IgD-negative memory B cell (primary cell): Measurements from ENCODE around the gene CDC42SE2. TPM values are rescaled to one million over a fixed set of nuclear protein-coding genes. Genes with fewer than 3 reads are reported as not detected.

Experiments used
- H3K27ac Mint-ChIP-seq, 3 donors: one replicate each; pipeline ENCODE4 v1.8.0; 2020 to 2022; ENCODE audit warnings: mild to moderate bottlenecking in 3 of 3, mixed read lengths in 3 of 3, moderate library complexity in 1 of 3
- H3K27me3 Mint-ChIP-seq: one replicate; pipeline ENCODE4 v1.8.0; 2021; ENCODE audit warnings: mixed read lengths
- H3K36me3 Mint-ChIP-seq: one replicate; pipeline ENCODE4 v1.8.0; 2020; ENCODE audit warnings: mild to moderate bottlenecking, mixed read lengths
- H3K4me1 Mint-ChIP-seq, 3 donors: one replicate each; pipeline ENCODE4 v1.8.0; 2020 to 2022; ENCODE audit warnings: mixed read lengths in 3 of 3, mild to moderate bottlenecking in 1 of 3
- H3K4me3 Mint-ChIP-seq, 4 donors: one replicate each; pipeline ENCODE4 v1.8.0; 2020 to 2022; ENCODE audit warnings: mild to moderate bottlenecking in 4 of 4, mixed read lengths in 4 of 4, moderate library complexity in 3 of 4
- H3K9me3 Mint-ChIP-seq, 3 donors: one replicate each; pipeline ENCODE4 v1.8.0; 2020 to 2021; ENCODE audit warnings: mixed read lengths in 3 of 3, mild to moderate bottlenecking in 1 of 3
- polyA plus RNA-seq: library from polyadenylated mRNA; unstranded; fragments of 300-500 nt; fragmentation: Illumina TruSeq; gene quantifications from one replicate; pipeline ENCODE4 v1.2.3, GENCODE V29; 2021

Gene CDC42SE2
- polyA plus RNA-seq, 1 donor from 2014 or later: 248 TPM

DNA sequence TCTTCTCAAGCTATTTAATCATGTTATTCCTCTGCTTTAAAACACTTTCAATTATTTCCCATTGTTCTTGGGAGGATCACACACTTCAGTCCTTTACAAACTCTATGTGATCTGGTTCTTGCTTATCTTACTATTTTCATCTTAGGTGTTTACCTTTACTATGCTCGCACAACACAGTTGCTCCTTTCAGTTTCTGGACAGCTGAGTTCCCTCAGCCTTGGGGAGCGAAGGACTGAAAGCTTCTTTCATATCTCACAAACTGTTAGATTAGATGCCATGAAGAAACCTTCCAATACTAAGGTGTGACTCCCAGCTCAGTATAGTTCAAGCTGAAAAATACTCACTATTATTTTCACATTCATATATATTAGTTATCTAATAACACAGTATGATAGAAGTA lies 117.9 kb downstream of the CDC42SE2 start:
- Mint-ChIP-seq H3K27ac (peak overlapping the region; percentile 98 to 99 (median 99)), H3K9me3 (peaks cover 0 to 2% (median under 1%) of the 10 kb centered on the region in 3 donors), H3K4me1 (peaks cover 36 to 65% (median 49%) of the 10 kb centered on the region in 3 donors), H3K4me3 (peak overlapping the region; percentile 25 to 85 (median 65)), H3K36me3 (peaks cover 5% of the 10 kb centered on the region), H3K27me3 (no peaks in the 10 kb centered on the region)

DNA sequence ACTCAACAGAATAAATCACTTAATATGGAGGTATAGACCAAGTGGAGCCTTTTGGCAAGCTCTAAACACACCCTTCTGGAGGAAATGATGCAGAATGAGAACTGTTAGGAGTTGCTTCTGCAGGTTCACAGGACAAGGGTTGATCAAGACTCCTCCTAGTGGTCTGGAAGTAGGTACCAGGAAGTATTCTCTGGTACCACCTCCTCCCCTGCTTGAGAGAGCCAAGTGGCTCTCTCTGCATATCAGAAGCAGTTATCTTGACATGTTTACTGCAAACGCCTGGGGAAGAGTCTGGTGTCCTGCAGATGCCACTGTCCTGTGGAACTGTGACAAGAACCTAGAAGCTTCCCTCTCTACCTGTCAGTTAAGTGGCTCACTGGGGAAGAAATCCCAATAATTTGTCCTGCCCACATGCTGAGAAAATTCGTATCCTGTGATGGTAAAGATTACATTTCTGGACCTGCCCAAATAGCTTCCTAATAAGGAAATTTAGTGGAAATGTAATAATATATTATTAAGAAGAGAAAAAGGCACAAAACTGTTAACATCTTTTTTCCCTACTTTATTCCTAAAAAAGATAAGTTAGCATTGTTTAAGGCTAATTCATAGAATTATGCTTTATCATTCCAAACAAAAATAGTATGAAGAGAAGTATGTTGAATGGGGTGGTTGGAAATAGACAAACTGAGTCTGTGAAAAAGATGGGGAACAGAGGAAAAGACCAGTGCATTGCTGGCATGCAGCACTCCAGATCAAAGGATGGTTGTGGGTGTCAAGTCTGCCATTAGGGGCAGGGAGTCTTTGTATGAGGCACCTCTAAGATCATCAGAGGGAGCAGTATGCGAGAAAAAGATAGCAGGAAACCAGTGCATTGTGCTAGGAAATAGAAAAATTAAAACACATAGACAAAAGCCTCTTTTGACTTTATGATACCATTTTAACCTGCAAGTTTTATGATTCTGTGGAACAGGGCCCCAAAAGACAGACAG lies 118.8 kb downstream of the CDC42SE2 start:
- Mint-ChIP-seq H3K4me3 (peak overlapping the region; percentile 58 to 85 (median 82)), H3K27ac (peak overlapping the region; percentile 98 to 99 (median 99)), H3K27me3 (no peaks in the 10 kb centered on the region), H3K9me3 (peaks cover 0 to 2% (median 0%) of the 10 kb centered on the region in 3 donors), H3K4me1 (peaks cover 33 to 60% (median 45%) of the 10 kb centered on the region in 3 donors), H3K36me3 (peaks cover 5% of the 10 kb centered on the region)

DNA sequence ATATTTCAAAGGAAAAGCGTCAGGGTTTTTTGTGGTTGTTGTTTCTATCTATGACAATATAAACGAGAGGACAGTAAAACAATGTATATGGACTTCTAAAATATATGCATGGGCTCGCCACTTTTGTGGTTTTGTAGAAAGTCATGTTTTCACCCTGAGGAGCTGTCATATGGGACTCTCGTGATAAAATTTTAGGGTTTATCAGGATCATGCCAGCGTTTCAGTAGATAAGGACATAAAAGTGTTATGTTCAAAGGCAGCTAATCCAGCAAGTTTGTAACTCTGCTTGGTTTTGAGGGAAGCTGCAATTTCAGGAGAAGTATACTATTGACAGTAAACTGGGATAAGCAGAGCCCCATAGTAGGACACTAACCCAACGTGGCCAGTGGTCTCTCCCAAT lies 120.3 kb downstream of the CDC42SE2 start:
- no peaks in the 10 kb centered on the region for H3K27me3 Mint-ChIP-seq
- peaks cover 31 to 50% (median 40%) of the 10 kb centered on the region in 3 donors for H3K4me1 Mint-ChIP-seq
- H3K4me3 Mint-ChIP-seq: peak overlapping the region in 1 of 4 donors; percentile 17
- H3K9me3 Mint-ChIP-seq: peaks cover 0 to 2% (median 0%) of the 10 kb centered on the region in 3 donors
- peak overlapping the region; percentile 29 to 88 (median 52) for H3K27ac Mint-ChIP-seq
- H3K36me3 Mint-ChIP-seq: peaks cover 5% of the 10 kb centered on the region

DNA sequence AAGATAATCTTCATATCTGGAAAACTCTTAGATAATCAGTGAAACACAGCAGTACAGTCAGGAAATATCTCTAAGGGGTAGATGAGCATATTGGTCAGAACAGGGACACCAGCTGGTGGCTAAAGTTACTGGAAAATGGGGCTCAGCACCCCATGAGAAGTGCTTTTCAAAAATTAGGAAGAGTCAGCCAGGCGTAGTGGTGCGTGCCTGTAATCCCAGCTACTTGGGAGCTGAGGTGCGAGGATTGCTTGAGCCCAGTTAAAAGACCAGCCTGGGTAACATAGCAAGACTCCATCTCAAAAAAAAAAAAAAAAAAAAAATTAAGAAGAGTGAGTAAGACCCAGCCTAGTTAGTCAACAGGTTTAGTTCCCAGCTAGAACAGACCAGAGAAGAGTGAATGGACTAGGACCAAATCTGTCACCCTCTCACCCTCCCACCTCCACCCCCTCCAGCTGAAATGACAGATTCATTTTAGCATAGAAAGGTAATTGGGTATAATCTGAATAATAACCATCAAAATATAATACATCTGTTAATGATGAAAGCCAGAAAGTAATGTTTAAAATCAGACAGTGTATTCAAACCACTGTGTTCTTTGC lies 120.9 kb downstream of the CDC42SE2 start:
- Mint-ChIP-seq H3K4me3 (peak overlapping the region in 1 of 4 donors; percentile 17), H3K4me1 (peaks cover 31 to 51% (median 41%) of the 10 kb centered on the region in 3 donors), H3K36me3 (peaks cover 5% of the 10 kb centered on the region), H3K9me3 (peaks cover 0 to 2% (median 0%) of the 10 kb centered on the region in 3 donors), H3K27ac (peak overlapping the region; percentile 29 to 88 (median 52)), H3K27me3 (no peaks in the 10 kb centered on the region)

DNA sequence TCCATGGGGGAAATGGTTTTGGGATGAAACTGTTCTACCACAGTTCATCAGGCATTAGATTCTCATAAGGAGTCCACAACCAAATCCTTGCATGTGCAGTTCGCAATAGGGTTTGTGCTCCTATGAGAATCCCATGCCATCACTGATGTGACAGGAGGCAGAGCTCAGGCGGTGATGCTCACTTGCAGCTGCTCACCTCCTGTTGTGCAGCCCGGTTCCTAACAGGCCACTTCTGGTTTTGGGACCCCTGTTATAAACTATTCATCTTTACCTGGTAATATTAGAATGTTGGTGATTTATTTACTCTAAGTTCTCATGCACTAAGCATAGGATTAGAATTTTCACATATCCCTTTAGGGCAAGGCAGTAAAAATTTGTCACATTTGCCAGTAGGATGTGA lies 122.3 kb downstream of the CDC42SE2 start:
- Mint-ChIP-seq H3K4me3 (no peak overlapping the region), H3K36me3 (peaks cover 7% of the 10 kb centered on the region), H3K4me1 (peaks cover 28 to 43% (median 32%) of the 10 kb centered on the region in 3 donors)

DNA sequence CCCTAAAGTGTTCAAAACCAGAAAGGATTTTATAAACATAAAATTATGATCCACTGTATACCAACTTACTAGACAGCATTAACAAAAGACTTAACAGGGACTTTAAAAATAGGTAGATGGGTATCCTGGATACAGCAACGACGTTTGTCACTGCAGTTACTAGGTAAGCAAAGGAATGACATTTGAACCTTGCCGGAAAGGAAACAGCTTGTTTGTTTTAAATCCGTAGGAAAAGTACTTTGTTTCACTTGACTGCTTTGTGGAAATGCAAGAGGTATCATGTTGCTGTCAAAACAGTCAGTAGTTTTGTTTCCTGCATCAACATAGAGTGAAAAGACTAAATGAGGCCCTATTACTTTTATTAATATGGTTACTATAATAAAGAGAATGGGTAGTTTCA lies 122.9 kb downstream of the CDC42SE2 start:
- H3K27ac Mint-ChIP-seq: peak overlapping the region; percentile 48 to 84 (median 83)
- H3K4me1 Mint-ChIP-seq: peaks cover 25 to 37% (median 28%) of the 10 kb centered on the region in 3 donors
- peaks cover 4% of the 10 kb centered on the region for H3K36me3 Mint-ChIP-seq
- H3K27me3 Mint-ChIP-seq: no peaks in the 10 kb centered on the region
- no peaks in the 10 kb centered on the region for H3K9me3 Mint-ChIP-seq
- no peak overlapping the region for H3K4me3 Mint-ChIP-seq

More for the DNA sequence above, 122.3 kb downstream of the CDC42SE2 start:
- Mint-ChIP-seq H3K27me3 (no peaks in the 10 kb centered on the region), H3K27ac (peak overlapping the region; percentile 56 to 84 (median 83)), H3K9me3 (peaks cover 0 to 2% (median 0%) of the 10 kb centered on the region in 3 donors)

DNA sequence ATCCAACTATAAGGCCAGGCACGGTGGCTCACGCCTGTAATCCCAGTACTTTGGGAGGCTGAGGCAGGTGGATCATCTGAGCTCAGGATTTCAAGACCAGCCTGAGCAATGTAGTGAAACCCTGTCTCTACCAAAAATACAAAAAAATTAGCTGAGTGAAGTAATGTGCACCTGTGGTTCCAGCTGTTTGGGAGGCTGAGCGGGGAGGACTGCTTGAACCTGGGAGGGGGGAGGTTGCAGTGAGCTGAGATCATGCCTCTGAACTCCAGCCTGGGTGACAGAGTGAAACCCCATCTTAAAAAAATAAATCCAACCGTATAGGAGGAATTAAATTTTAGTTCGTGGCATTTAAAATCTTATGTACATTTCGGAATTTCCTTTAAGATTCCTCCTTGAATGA lies 123.4 kb downstream of the CDC42SE2 start:
- H3K4me1 Mint-ChIP-seq: peaks cover 26 to 37% (median 27%) of the 10 kb centered on the region in 3 donors
- H3K36me3 Mint-ChIP-seq: peaks cover 4% of the 10 kb centered on the region
- no peaks in the 10 kb centered on the region for H3K27me3 Mint-ChIP-seq
- no peaks in the 10 kb centered on the region for H3K9me3 Mint-ChIP-seq
- H3K27ac Mint-ChIP-seq: peak overlapping the region in 2 of 3 donors; percentile 48 to 84
- peak overlapping the region in 1 of 4 donors; percentile 22 for H3K4me3 Mint-ChIP-seq

DNA sequence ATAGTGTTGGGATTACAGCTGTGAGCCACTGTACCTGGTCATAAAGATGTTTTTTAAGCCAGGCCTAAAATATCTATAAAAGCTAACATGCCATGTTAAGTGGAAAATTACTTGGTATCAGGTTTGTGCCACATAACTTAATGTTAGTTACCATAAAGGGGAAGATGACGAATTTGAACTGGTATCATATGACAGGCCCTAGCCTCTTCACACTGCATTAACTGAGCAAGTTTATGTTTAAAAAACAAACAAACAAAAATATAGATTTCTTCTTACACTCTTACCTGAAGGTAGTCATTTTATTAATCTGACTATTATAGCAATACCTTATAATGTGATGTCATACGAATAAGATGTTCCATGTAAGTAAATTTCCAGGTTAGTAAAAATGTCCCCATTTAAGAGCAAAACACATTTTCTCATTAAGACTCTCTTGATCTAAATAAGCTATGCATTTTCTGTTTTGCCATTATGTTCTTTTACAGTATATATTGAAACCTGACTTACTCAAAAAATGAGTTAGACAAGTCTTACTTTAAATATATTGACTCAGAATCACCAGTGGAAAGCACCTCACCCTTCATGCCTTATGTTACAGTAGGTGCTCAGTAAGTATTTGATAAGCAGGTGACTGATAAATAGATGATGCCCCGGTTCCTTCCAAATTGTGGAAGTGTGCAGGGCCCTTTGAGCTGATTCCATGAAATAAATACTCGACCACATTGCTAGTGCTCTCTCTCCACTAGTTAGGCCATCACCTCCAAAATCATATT lies 125.4 kb downstream of the CDC42SE2 start:
- peak overlapping the region; percentile 63 to 91 (median 90) for H3K27ac Mint-ChIP-seq
- no peak overlapping the region for H3K4me3 Mint-ChIP-seq
- no peaks in the 10 kb centered on the region for H3K27me3 Mint-ChIP-seq
- H3K9me3 Mint-ChIP-seq: no peaks in the 10 kb centered on the region
- H3K36me3 Mint-ChIP-seq: peaks cover 8% of the 10 kb centered on the region
- H3K4me1 Mint-ChIP-seq: peaks cover 32 to 42% (median 39%) of the 10 kb centered on the region in 3 donors

DNA sequence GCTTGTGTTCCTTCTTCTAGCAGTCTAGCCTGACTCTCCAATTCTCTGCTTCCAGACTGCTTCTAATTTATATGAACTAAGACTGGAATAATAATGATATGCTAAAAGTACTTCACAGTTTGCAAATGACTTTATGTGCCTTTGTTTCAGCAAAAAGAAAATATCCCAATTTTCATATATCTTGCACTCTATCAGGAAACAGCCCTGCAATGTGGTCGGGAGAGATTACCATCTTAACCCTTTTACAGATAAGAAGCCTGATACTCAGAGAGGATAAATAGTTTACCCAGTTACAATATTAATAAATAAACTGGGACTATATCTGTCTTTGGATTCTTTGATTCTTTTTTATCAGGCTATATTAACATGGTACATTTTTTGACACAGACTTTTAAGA lies 126.0 kb downstream of the CDC42SE2 start:
- Mint-ChIP-seq H3K27ac (peak overlapping the region; percentile 63 to 91 (median 90)), H3K4me3 (no peak overlapping the region), H3K36me3 (peaks cover 9% of the 10 kb centered on the region), H3K27me3 (no peaks in the 10 kb centered on the region), H3K4me1 (peaks cover 31 to 43% (median 39%) of the 10 kb centered on the region in 3 donors), H3K9me3 (no peaks in the 10 kb centered on the region)

DNA sequence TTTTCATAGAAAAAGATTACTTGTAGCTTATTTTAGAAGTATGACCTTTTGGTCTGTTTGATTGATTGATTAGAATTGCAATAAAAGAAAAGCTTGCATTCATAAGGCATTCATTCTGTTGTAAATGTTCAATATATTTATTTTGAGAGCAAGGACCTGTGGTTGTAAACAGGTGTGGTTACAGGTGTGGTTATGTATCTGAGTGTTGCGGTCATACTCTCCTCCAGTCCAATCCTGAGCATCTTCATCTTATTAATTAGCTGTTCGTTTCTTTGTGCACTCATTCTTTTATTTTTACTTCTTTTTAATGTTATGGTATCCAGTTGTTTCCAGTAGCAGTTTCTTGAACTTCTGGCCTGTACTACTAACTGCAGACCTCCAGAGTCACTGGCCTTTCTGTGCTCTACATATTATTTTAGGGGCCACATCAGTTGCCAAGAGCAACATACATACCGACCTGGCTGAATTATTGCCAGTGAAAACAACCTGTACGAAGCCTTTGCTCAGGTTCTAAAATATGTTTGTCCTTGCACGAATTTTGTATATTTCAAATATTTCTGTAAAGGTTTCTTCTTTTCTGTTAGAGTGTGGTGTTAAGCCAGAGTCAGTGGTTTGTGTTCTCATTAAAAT lies 128.7 kb downstream of the CDC42SE2 start:
- H3K4me3 Mint-ChIP-seq: peak overlapping the region in 2 of 4 donors; percentile 20 to 92
- no peaks in the 10 kb centered on the region for H3K9me3 Mint-ChIP-seq
- peak overlapping the region; percentile 23 to 95 (median 95) for H3K27ac Mint-ChIP-seq
- peaks cover 15% of the 10 kb centered on the region for H3K36me3 Mint-ChIP-seq
- H3K4me1 Mint-ChIP-seq: peaks cover 37 to 56% (median 49%) of the 10 kb centered on the region in 3 donors
- H3K27me3 Mint-ChIP-seq: no peaks in the 10 kb centered on the region

DNA sequence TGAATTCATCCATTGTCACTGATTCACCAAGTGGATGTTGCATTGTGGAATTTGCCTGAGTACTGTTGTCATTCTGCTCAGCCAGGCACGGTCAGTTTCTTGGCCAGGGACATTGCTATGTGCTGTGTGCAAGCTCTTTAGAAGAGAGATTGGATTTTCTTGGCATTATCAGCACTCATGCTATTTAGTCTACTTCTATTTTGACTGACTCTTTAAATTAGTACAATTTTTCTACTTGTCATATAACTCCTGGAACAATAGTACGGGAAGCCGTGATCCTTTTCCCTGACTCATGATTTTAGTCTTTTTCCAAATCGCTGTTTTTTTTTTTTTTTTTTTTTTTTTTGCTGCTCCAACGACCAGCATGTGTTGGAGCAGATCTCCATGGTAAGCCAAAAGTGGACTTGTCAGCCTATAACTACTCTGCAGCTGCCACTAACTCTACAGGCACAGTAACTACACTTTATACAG lies 129.7 kb downstream of the CDC42SE2 start:
- Mint-ChIP-seq H3K27ac (peak overlapping the region; percentile 23 to 95 (median 95)), H3K27me3 (no peaks in the 10 kb centered on the region), H3K9me3 (no peaks in the 10 kb centered on the region), H3K4me3 (peak overlapping the region in 3 of 4 donors; percentile 4 to 92 (median 20)), H3K4me1 (peaks cover 39 to 58% (median 54%) of the 10 kb centered on the region in 3 donors), H3K36me3 (peaks cover 15% of the 10 kb centered on the region)

DNA sequence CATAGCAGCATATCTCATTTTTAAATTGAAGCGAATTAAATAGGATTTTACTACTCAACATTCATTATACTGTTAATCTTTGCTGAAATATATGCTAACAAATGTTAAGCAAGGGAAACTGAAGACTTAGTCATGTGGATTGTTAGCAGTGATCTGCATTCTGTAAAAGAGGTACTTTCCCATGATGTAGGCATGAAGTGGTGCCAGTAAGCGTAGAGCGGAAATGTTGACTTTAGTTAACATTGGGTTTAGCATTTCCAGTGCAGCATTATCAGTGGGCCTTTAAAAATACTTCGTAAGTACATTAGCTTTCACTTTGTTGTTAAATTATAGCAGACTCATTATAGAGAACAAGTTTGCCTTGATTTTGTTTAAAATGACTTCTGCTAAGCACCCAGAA lies 130.3 kb downstream of the CDC42SE2 start:
- no peaks in the 10 kb centered on the region for H3K27me3 Mint-ChIP-seq
- H3K4me3 Mint-ChIP-seq: peak overlapping the region in 3 of 4 donors; percentile 4 to 70 (median 42)
- H3K4me1 Mint-ChIP-seq: peaks cover 38 to 58% (median 55%) of the 10 kb centered on the region in 3 donors
- peaks cover 21% of the 10 kb centered on the region for H3K36me3 Mint-ChIP-seq
- peak overlapping the region; percentile 23 to 95 (median 90) for H3K27ac Mint-ChIP-seq
- no peaks in the 10 kb centered on the region for H3K9me3 Mint-ChIP-seq

DNA sequence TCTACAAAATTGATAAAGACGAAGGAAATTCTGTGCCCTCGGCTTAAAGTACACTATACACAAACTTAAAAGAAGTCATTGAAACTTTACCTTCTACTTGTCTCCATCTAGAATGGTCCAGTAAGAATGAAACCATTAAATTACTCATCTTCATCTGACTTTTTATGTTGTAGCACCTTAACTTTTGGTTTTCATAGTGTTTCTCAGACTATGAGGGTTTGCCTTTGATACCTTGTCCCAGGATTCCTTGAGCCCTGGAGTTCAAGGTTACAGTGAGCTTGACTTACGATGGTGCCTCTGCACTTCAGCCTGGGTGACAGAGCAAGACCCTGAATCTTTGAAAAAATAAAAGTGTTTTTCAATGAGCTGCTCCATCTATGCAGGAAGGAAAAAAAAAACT lies 132.2 kb downstream of the CDC42SE2 start:
- H3K36me3 Mint-ChIP-seq: peaks cover 25% of the 10 kb centered on the region
- H3K4me1 Mint-ChIP-seq: peaks cover 33 to 53% (median 51%) of the 10 kb centered on the region in 3 donors
- peak overlapping the region; percentile 9 to 80 (median 78) for H3K27ac Mint-ChIP-seq
- no peaks in the 10 kb centered on the region for H3K9me3 Mint-ChIP-seq
- H3K27me3 Mint-ChIP-seq: no peaks in the 10 kb centered on the region
- H3K4me3 Mint-ChIP-seq: peak overlapping the region in 3 of 4 donors; percentile 4 to 39 (median 37)
